ENCODE results near the gene POLR3B.

The POLR3B gene

GRCh38 chr12:106428384-106428783, 70.8 kb downstream of the POLR3B start:
- H3K9ac ChIP-seq, result no peak overlapping the region
- H3K27ac ChIP-seq, result no peak overlapping the region

GRCh38 chr12:106429043-106429552, 71.5 kb downstream of the POLR3B start:
- no peak overlapping the region for H3K9ac ChIP-seq
- H3K27ac ChIP-seq, result no peak overlapping the region
- H3K4me1 ChIP-seq, result no peaks in the 10 kb centered on the region
- H3K4me3 ChIP-seq, result no peak overlapping the region
- H3K36me3 ChIP-seq, result peaks cover 22% of the 10 kb centered on the region
- no peaks in the 10 kb centered on the region for H4K20me1 ChIP-seq
- TF ChIP-seq Cebpa-rat (IDR thresholded peaks at IDR 0.05), result no peak
- H3K9me3 ChIP-seq, result no peaks in the 10 kb centered on the region
- no peak overlapping the region for H3K4me2 ChIP-seq
- H3K27me3 ChIP-seq, result no peaks in the 10 kb centered on the region

More at GRCh38 chr12:106428384-106428783, 70.8 kb downstream of the POLR3B start:
- TF ChIP-seq Cebpa-rat (IDR thresholded peaks at IDR 0.05), result no peak
- Histone ChIP-seq H3K36me3 (peaks cover 18% of the 10 kb centered on the region), H3K4me3 (no peak overlapping the region), H3K4me1 (no peaks in the 10 kb centered on the region), H3K4me2 (no peak overlapping the region), H3K27me3 (no peaks in the 10 kb centered on the region), H3K9me3 (no peaks in the 10 kb centered on the region), H4K20me1 (no peaks in the 10 kb centered on the region)

DNA sequence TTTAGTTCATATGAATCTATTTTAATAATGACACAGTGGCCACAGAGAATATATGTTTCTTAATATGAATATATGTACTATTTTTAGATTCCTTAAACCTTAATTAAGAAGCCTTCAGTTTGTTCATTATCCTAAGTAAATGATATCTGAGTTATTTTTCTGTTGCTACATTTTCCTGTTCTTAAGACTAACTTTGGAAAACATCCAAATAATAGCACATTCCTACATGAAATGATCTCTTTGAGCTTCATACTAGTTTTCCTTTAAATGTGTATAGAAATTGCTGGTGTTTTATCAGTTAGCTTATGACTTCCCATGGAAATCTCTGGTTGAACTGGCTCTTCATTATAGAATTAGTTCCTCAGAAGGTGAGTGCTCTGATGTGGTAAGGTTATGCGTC, 72.1 kb downstream of the POLR3B start:
- no peak for TF ChIP-seq Cebpa-rat (IDR thresholded peaks at IDR 0.05)
- H4K20me1 ChIP-seq, result no peaks in the 10 kb centered on the region

DNA sequence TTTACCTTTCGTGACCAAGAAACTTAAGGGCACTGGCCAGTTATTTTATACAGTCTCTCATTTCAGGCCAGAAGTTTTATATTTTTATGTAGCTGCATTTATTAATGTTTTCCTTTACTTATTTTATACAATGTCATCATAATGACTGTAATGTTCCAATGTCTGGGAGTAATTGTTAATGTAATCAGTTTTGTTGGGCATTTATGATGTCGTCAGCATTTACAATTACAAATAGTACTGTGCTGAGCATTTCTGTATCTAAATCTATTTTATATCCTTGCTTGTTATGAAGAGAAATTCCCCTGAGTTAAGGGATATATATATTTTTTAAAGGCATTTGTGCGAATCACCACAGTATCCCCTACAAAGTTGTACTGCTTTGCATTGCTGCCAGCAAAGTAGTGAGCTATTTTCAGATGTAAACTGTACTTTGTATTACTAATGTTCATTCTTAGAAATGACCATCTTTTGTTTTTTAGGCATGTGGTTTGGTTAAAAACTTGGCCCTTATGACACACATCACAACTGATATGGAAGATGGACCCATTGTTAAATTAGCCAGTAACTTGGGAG, 74.4 kb downstream of the POLR3B start:
- Histone ChIP-seq H3K27me3 (no peaks in the 10 kb centered on the region), H3K4me2 (no peak overlapping the region), H3K9me3 (no peaks in the 10 kb centered on the region), H3K36me3 (peaks cover 47% of the 10 kb centered on the region), H3K4me1 (no peaks in the 10 kb centered on the region), H3K9ac (no peak overlapping the region), H3K27ac (no peak overlapping the region), H4K20me1 (no peaks in the 10 kb centered on the region), H3K4me3 (no peak overlapping the region)
- no peak for TF ChIP-seq Cebpa-rat (IDR thresholded peaks at IDR 0.05)

More for the DNA sequence above, 72.1 kb downstream of the POLR3B start:
- Histone ChIP-seq H3K27me3 (no peaks in the 10 kb centered on the region), H3K4me1 (no peaks in the 10 kb centered on the region), H3K9ac (no peak overlapping the region), H3K36me3 (peaks cover 27% of the 10 kb centered on the region), H3K4me3 (no peak overlapping the region), H3K4me2 (no peak overlapping the region), H3K27ac (no peak overlapping the region), H3K9me3 (no peaks in the 10 kb centered on the region)

DNA sequence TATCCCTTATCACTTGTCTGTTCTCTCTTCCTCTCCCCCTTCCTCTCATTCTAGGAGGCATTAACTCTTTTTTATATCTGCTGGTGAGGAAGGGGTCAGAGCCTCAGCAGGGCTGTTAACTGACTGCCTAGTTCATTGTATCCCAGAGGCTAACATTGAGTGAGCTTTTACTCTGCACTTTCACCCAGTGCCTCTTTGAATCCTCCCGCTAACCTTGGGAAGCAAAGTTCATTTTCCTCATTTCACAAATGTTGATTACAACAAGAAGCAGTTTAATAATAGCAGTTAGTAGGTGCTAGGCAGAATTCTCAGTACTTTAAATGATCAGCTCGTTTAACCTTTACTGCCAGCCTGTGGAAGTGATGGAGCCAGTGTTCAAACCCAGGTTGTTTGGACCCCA, 75.5 kb downstream of the POLR3B start:
- Histone ChIP-seq H3K36me3 (peaks cover 52% of the 10 kb centered on the region), H3K9me3 (no peaks in the 10 kb centered on the region), H3K4me3 (no peak overlapping the region), H3K4me1 (no peaks in the 10 kb centered on the region), H3K9ac (no peak overlapping the region), H3K27me3 (no peaks in the 10 kb centered on the region), H3K4me2 (no peak overlapping the region), H4K20me1 (no peaks in the 10 kb centered on the region), H3K27ac (no peak overlapping the region)
- TF ChIP-seq Cebpa-rat (IDR thresholded peaks at IDR 0.05), result no peak

DNA sequence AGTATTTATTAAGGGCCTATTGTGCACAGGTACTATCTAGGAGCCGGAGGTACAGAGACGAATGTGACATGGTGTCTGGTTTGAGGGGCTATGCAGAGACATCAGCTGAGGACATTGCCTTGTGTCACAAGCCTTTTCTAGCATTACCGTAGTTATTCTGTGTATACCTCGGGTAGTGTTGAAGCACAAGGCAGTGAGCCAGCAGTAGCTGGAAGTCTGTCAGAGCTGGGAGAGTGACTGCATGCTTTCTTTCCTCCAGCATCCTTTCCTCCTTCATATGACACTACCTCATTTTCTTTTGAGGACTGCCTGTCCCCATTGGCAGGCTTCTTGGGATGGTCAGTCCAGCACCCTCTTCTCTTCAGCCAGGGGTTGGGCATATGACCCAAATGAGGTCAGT, 77.0 kb downstream of the POLR3B start:
- Histone ChIP-seq H3K36me3 (peaks cover 56% of the 10 kb centered on the region), H3K4me1 (no peaks in the 10 kb centered on the region), H4K20me1 (no peaks in the 10 kb centered on the region), H3K9ac (no peak overlapping the region), H3K27ac (no peak overlapping the region), H3K9me3 (no peaks in the 10 kb centered on the region), H3K27me3 (no peaks in the 10 kb centered on the region), H3K4me3 (no peak overlapping the region), H3K4me2 (no peak overlapping the region)
- no peak for TF ChIP-seq Cebpa-rat (IDR thresholded peaks at IDR 0.05)

DNA sequence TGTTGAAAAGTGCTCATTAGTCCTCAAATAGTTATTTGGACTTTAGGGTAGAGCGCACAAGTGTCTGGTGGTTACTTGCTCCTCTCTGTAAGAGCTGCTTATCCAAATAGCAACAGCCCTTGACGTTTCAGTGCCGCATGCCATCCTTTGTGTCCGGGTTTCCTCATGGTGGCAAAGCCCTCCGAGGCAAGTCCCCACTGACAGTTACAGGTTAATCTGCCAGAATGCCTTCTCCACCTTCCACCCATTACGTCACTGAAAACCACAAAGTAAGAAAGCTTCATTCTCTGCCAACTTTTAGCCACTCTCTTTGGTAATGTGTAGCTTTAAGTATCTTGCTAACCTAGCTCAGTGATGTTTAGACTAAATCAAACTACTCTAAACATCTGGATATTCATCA, 78.6 kb downstream of the POLR3B start:
- H3K4me1 ChIP-seq, result no peaks in the 10 kb centered on the region
- peaks cover 56% of the 10 kb centered on the region for H3K36me3 ChIP-seq
- no peak overlapping the region for H3K9ac ChIP-seq
- H3K4me3 ChIP-seq, result no peak overlapping the region
- no peak overlapping the region for H3K27ac ChIP-seq
- TF ChIP-seq Cebpa-rat (IDR thresholded peaks at IDR 0.05), result no peak
- no peaks in the 10 kb centered on the region for H3K27me3 ChIP-seq
- H3K4me2 ChIP-seq, result no peak overlapping the region
- no peaks in the 10 kb centered on the region for H4K20me1 ChIP-seq
- H3K9me3 ChIP-seq, result no peaks in the 10 kb centered on the region

GRCh38 chr12:106442575-106442974, 85.0 kb downstream of the POLR3B start:
- Histone ChIP-seq H4K20me1 (no peaks in the 10 kb centered on the region), H3K27ac (no peak overlapping the region), H3K4me3 (no peak overlapping the region), H3K9ac (no peak overlapping the region), H3K9me3 (no peaks in the 10 kb centered on the region), H3K4me2 (no peak overlapping the region), H3K4me1 (no peaks in the 10 kb centered on the region), H3K36me3 (peaks cover 34% of the 10 kb centered on the region; the same call in 1 of the 2 replicates), H3K27me3 (no peaks in the 10 kb centered on the region)
- no peak for TF ChIP-seq Cebpa-rat (IDR thresholded peaks at IDR 0.05)

- Histone ChIP-seq H3K9ac (no peak overlapping the region), H3K9me3 (no peaks in the 10 kb centered on the region), H3K36me3 (peaks cover 22% of the 10 kb centered on the region; the same call in 1 of the 2 replicates), H3K4me2 (no peak overlapping the region), H3K4me3 (no peak overlapping the region), H4K20me1 (no peaks in the 10 kb centered on the region), H3K27me3 (no peaks in the 10 kb centered on the region), H3K4me1 (no peaks in the 10 kb centered on the region), H3K27ac (no peak overlapping the region)
- TF ChIP-seq Cebpa-rat (IDR thresholded peaks at IDR 0.05), result no peak
These were observed 87.5 kb downstream of the POLR3B start for GRCh38 chr12:106445053-106445452.

DNA sequence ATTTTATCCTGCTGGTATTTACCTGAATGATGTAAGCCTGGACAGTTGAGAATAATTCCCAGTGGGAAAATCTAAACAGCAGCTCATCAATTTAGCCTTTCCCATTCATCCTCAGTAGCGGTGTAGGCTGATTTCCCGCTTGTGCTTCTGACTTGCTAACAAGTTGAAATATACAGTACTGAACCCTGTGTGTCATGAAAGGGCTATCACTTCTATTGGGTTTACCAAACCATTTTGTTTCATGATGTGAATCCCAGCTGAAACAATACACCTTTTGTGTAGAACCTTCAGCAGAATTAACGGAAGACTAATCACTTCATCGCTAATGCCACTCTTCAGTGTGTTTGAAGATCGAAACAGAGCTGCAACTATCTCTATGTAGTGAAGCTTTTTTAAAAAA, 88.4 kb downstream of the POLR3B start:
- TF ChIP-seq Cebpa-rat (IDR thresholded peaks at IDR 0.05), result no peak

More for the DNA sequence above, 88.4 kb downstream of the POLR3B start:
- peaks cover 16% of the 10 kb centered on the region; the same call in 1 of the 2 replicates for H3K36me3 ChIP-seq
- H3K27ac ChIP-seq, result no peak overlapping the region
- H3K4me1 ChIP-seq, result no peaks in the 10 kb centered on the region
- H3K9me3 ChIP-seq, result no peaks in the 10 kb centered on the region
- H3K4me3 ChIP-seq, result no peak overlapping the region
- H4K20me1 ChIP-seq, result no peaks in the 10 kb centered on the region
- H3K9ac ChIP-seq, result no peak overlapping the region
- H3K4me2 ChIP-seq, result no peak overlapping the region
- H3K27me3 ChIP-seq, result no peaks in the 10 kb centered on the region
